Cardiac fibroblast (primary cell): Measurements from ENCODE around the gene TAAR9.

Experiments
- DNase-seq, 2 donors: peaks; one replicate each; pipeline versions ENCODE4 v3.0.0 to v3.0.0-alpha.2; 2010; ENCODE audit warnings: low read depth in 2 of 2
- H3K4me3 ChIP-seq, 2 donors: replicated peaks in 1 of 2; 1 replicate in 1 of 2; 2 replicates in 1 of 2; pipeline ENCODE4 v1.5.1; 2011; ENCODE audit warnings: low read depth in 2 of 2, low read length in 2 of 2, mild to moderate bottlenecking in 2 of 2, moderate library complexity in 1 of 2
- TF ChIP-seq, protein P1 (sequence below): IDR thresholded peaks from one replicate; pipeline ENCODE4 v1.5.1; 2011; ENCODE audit warnings: low read depth, mild to moderate bottlenecking, low read length, inconsistent platforms

The TAAR9 gene

DNA sequence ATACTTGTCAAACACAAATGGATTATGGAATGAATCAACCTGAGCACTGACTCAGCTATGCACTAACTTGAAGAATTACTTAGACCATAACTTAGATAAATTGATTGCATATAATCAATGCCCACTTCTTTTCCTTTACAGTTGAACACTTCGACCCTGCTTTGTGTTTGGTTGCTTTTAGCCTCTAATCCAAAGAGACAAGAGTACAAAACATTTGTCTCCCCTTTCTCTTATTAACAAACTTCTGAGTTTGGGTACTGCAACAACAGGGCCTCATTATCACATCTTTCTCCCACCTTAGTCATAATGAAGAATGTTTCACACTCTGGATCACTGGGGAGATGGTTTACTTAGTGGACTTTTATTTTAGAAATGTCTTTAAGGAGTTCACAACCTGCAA, 29.5 kb downstream of the TAAR9 start:
- H3K4me3 ChIP-seq = no peak overlapping the region
- TF ChIP-seq, protein P1, sequence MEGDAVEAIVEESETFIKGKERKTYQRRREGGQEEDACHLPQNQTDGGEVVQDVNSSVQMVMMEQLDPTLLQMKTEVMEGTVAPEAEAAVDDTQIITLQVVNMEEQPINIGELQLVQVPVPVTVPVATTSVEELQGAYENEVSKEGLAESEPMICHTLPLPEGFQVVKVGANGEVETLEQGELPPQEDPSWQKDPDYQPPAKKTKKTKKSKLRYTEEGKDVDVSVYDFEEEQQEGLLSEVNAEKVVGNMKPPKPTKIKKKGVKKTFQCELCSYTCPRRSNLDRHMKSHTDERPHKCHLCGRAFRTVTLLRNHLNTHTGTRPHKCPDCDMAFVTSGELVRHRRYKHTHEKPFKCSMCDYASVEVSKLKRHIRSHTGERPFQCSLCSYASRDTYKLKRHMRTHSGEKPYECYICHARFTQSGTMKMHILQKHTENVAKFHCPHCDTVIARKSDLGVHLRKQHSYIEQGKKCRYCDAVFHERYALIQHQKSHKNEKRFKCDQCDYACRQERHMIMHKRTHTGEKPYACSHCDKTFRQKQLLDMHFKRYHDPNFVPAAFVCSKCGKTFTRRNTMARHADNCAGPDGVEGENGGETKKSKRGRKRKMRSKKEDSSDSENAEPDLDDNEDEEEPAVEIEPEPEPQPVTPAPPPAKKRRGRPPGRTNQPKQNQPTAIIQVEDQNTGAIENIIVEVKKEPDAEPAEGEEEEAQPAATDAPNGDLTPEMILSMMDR = no peak

DNA sequence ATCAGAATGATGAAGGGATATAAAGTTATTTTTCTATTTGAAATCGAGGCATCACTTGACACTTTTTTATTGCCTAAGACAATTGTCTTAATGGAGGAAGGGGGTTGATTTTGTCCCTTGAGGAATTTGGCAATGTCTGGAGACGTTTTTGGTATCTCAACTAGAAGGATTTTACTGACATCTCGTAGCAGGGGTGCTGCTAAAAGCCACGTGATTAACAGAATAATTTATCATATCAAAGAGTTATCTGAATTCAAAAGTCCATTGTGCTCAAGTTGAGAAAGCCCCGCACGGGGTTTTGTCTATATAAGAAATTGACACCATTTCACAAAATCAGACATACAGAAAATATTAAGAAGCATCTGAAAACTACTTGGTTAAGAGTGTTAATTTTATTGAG, 30.5 kb downstream of the TAAR9 start:
- no peak overlapping the region for H3K4me3 ChIP-seq
- TF ChIP-seq, protein P1 = no peak
- no peak for DNase-seq

More for the DNA sequence above, 29.5 kb downstream of the TAAR9 start:
- DNase-seq = no peak

DNA sequence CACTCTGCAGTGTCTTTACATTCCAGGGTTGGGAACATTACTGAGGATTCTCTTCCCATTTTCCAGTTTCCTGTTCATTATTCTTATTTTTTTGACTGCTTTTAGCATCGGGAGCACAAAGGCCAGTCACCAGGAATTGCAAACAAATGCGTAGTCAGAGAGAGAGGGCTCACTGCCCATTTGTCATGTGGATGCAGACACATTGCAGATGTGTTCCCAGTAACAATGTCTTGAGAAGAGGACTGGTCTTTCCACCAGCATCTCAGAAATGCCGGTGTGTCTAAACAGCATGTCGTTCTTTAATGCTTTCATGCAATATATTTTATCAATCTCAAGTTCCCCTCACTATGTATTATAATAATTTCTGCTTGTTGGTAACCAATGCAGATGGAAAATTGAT, 31.1 kb downstream of the TAAR9 start:
- TF ChIP-seq, protein P1 = no peak
- DNase-seq = no peak
- H3K4me3 ChIP-seq = no peak overlapping the region

DNA sequence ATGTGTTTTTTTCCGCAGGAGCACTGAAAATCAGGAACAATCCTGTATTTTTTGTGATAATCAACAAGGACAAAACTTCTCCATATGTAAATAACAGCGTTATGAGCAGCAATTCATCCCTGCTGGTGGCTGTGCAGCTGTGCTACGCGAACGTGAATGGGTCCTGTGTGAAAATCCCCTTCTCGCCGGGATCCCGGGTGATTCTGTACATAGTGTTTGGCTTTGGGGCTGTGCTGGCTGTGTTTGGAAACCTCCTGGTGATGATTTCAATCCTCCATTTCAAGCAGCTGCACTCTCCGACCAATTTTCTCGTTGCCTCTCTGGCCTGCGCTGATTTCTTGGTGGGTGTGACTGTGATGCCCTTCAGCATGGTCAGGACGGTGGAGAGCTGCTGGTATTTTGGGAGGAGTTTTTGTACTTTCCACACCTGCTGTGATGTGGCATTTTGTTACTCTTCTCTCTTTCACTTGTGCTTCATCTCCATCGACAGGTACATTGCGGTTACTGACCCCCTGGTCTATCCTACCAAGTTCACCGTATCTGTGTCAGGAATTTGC, 32.2 kb downstream of the TAAR9 start, which contains the start of gene TAAR6:
Gene TAAR6, plus strand, starts transcription at position 102 of the 557 bp plus-strand sequence. Its CDS starts 0 bp downstream, at position 102.
- TF ChIP-seq, protein P1 = no peak
- no peak within 1 kb of the TSS for H3K4me3 ChIP-seq
- no peak for DNase-seq

DNA sequence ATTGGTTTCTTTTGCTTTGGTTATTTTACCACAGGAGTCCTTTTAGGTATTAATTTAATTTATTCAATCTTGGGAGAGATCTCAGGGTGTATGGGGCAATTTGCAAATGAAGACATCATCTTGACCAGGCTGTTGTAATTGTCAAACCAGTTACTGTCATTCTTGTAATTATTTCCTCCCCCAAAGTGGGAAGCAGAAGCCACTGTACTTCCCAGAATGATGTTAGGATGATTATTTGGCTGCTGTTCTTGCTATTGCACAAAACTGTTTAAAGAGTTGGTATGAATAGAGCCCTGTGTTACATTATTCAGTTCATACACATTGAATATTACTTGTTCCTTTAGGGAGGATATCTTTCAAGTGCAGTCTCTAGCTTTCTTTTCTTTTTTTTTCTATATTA, 33.7 kb downstream of the TAAR9 start:
- TF ChIP-seq, protein P1 = no peak
- no peak for DNase-seq
- H3K4me3 ChIP-seq = no peak overlapping the region

DNA sequence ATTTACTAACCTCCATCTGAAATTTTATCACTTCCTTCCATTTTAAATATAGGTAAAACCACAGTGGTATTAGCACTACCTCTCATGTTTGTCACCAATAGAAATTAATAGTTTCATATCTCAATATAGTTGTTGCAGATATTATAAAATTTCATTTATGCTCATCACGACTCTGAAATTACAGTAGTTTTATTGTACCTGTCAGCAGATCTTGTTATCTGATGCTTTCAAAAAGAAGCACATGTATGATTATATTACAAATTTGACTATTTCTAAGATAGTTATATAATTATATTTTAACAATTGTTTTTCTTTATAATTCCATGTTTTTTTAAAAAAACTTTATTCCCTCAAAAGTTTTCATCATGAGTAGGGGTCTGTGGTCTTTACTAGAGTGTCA, 46.6 kb downstream of the TAAR9 start:
- H3K4me3 ChIP-seq = no peak overlapping the region
- TF ChIP-seq, protein P1 = no peak
- no peak for DNase-seq

DNA sequence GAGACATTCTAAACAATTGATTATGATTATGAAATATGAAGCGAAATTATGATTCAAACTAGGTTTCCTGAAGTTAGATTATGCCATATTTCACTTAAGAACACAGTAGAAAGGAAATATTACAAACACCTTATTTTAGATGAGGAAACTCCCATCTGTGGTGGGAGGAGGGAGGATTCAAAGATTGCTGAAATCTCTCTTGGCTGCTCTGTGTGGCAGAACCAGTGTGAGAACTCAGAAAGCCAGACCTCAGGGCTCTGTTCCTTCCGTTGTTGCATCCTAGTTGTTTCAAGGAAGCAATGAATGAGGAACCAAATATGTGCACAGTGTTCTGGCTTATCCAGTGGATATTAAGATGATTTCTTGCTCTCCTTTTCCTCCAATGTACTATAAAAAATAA, 49.3 kb downstream of the TAAR9 start:
- H3K4me3 ChIP-seq = no peak overlapping the region
- DNase-seq = no peak
- TF ChIP-seq, protein P1 = no peak
